NAMALWA (cell line): ENCODE results near the gene XPC.

ENCODE experiments used
- DNase-seq: peaks from one replicate; pipeline ENCODE4 v3.0.0-alpha.2; 2015; ENCODE audit warnings: low spot score

XPC gene

DNA sequence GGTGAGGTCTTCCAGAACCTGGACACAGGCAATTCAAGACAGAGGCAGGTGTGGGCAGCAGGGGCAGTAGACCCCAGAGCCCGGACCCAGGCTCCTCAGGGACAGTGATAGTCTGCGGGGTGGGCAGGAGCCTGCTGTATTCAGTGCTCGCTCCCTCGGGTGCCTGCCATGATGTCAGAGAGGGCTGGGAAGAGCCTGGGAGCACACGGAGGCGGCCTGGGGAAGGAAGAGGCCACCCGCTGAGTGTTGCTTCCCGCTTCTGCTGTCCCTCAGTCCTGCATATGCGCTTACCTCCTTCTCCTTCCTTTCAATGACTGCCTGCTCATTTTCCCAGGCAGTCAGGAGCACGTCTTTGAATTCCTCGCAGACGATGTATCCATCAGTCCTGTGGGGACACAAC lies 30.8 kb downstream of the XPC start:
- DNase-seq = no peak

DNA sequence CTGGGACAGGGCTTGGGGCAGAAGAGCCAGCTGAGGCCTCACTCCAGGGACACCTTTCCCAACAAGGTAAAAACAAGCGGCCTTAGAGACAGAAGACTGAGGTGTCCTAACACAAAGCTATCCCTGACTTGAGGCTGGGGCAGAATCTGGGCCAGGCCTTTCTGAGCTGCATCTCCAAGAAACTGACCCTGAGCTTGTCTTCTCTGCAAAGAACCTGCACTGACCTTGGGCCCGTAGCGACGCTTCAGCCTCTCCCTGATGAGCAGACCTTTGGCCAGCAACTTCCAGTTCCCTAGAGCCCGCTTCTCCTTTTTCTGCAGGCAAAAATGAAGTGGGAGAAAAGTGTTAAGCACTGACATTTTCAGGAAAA lies 31.4 kb downstream of the XPC start:
- DNase-seq = no peak

DNA sequence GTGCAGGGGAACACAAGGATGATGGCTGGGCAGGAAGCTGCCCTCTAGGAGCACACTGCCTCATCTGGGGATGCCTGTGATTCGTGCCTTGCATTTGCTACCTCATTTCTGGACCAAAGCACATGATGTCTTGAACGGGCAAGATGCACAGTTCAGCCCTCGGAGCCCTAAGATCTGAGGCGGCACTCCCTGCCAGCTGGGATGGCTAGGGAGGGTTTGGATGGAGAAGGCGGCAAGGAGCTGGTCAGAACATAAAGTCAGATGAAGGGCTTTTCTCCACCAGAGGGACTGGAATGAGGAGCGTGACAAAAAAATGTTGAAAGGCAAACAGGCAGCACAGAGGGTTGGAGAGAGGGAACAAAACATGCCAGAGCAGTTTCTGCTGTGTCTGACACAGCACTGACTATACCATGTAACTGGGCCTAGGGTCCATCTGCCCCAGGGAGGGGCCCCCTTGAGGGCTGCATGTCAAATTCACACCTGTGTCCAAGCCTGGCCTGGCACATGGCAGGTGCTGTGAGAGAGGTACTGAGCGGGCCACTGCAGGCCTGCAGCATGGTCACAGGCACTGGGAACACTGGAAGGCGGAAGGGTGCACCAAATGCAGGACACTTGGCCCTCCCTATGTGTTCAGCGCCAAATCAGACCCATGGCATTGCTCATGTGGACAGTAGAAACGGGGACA lies 31.9 kb downstream of the XPC start:
- no peak for DNase-seq

DNA sequence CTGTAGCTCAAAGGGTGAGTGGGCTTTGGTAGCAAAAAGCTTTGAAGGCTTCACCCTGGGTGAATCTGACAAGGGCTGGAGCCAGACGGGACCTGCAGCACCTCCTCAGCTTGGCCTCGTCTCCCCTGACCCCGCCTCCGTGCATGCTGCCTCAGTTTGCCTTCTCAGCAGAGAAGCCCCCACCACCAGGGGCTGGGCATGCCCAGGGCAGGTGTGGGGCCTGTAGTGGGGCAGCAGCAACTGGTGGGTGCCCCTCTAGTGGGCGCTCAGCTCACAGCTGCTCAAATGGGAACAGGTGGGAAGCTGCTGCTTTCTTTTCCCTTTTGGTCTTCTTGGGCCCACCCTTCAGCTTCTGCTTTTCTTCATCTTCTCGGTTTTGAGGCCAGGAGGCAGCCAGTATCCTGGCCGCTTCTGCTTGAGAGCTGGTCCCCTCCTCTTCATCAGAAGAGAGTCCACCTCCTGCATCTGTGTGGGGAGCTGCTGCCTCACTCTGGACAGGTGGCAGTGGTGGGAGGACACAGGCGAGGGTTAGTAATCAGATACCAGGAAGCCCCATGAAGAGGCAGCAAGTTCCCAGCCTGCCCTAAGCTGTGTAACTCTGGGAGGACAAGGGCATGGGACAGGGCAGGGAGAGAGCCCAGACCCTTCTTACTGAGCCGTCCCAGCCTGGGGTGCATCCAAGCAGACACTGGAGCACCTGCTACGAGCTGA lies 32.6 kb downstream of the XPC start:
- no peak for DNase-seq

DNA sequence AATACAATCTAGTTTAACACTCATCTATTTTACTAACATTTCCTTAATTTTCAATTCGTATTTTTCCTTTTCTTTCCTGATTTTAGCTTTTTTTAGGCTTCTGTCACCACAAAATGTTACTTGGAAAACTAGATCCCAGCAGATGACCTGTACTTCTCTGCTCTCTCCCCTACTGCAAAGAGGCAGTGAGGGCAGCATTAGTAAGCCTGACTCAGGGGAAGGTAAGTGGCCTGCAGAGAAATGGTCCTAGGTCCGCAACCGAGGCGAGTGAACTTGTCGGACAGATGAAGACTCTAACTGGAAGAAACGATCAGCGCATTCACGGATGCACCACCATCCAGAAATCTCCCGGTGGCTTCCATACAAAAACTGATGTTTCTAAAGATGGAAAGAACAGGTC lies 33.2 kb downstream of the XPC start:
- DNase-seq = no peak

DNA sequence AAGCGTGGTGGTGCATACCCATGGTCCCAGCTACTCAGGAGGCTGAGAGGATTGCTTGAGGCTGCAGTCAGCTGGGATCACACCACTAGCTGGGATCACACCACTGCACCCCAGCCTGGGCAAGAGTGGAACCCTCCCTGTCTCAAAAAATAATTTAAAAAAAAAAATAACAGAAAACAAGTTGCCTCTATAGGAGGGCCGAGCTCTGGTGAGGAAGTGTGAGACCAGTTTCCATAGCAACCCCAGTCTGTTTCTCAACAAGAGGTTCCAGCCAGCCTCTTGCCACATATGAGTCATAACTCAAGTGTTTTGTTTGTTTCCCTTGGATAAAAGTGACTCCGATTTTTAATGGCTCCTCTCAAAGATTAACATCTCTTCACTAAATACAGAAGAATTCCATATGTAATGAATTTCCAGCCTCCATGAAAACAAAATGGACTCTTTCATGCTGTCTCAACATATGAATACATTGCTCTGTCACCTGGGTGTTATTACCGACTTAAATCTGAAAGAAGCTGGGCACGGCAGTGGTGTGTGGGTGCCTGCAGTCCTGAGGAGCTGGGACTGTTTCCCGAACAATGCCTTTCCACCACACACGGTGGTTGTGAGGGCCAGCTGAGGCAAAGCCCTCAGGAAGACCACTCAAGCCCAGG lies 33.9 kb downstream of the XPC start:
- peak; percentile 92 for DNase-seq

DNA sequence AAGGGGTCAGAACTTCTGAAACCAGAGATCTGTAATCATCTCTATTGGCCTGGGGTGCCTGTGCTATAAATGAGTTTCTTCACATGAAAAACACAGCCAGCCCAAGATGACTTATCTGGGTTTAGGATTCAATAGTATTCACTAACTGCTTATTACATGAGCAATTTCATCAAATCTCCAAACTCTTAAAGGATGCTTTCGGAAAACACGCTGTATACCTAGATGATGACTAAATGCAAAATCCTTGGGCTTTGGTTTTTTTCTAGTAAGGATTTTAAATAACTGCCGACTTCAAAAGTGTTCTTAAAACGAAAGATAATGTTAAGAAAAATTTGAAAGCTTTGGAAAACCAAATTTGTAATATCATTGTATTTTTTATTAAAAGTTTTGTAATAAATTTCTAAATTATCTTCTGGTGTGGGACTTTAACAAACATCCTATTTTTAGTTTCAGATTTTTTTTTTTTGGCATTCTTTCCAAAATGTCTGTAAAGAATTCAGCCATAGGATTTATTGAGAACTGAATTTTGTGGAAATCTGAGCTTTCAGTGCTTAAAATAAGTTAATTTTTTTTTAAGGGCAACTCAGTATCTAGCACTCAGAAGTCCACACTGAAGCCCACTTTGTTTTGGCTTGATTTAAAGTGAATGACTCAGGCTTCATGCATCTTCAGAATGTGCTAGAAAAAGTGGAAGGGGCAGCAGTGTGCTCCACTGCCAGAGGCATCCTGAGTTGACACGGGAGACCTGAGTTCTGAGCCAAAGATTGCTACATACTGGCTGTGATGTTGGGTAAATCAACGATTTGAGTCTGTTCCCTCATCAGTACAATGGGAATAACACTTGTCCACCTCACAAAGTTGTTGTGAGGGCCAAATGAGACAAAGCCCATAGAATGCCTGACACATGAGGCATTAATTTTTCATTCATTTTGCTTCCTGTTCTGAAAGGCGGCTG lies 34.9 kb downstream of the XPC start:
- DNase-seq = no peak

DNA sequence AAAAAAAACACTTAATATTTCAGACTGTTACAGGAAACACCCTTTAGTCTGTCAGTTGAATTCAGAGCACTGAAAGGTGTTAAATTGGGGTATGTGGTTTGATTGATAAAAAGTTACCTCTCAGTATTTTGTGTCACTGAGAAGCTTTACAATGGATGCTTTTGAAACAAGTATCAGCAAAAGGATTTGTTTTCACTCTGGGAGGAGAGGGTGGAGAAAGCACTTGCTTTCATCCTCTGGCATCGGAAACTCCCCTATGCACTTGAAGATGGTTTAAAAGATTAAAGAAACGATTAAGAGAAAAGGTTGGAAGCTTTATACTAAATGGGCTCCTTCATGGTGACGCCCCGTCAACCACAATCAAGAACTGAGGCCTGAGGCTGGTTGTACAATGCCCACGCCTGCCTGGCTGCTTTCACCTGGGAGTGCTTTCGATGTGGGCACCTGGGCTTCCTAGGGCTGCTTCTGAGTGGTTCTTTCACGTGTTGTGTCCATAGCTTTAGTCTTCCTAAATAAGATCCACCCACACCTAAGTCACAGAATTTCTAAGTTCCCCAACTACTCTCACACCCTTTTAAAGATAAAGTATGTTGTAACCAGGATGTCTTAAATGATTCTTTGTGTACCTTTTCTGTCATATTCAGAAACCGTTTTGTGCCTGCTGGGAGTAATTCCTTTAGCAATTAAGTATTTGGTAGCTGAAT lies 35.7 kb downstream of the XPC start:
- DNase-seq = no peak

DNA sequence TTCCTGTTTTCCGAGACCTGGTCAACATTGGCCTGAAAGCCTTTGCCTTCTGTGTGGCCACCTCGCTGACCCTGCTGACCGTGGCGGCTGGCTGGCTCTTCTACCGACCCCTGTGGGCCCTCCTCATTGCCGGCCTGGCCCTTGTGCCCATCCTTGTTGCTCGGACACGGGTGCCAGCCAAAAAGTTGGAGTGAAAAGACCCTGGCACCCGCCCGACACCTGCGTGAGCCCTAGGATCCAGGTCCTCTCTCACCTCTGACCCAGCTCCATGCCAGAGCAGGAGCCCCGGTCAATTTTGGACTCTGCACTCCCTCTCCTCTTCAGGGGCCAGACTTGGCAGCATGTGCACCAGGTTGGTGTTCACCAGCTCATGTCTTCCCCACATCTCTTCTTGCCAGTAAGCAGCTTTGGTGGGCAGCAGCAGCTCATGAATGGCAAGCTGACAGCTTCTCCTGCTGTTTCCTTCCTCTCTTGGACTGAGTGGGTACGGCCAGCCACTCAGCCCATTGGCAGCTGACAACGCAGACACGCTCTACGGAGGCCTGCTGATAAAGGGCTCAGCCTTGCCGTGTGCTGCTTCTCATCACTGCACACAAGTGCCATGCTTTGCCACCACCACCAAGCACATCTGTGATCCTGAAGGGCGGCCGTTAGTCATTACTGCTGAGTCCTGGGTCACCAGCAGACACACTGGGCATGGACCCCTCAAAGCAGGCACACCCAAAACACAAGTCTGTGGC lies 36.6 kb downstream of the XPC start:
- no peak for DNase-seq

DNA sequence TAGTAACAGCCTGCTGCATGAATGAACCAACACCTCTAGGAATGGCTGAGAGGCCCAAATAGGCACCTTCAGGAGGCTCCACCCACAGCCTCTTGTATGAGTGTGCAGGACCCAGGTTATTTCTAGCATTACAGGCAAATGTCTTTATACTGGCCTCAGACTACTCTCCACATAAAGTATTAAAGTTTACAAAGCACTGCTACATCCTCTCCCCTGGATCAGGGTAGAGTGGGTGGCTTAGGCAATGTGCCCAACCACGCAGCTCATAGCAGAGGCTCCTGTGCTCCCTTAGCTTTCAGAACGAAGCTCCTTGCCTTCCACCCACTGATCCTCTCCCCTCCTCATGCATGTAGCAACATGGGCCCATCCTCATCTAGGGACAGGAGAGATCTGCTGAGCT lies 37.3 kb downstream of the XPC start:
- DNase-seq = no peak

DNA sequence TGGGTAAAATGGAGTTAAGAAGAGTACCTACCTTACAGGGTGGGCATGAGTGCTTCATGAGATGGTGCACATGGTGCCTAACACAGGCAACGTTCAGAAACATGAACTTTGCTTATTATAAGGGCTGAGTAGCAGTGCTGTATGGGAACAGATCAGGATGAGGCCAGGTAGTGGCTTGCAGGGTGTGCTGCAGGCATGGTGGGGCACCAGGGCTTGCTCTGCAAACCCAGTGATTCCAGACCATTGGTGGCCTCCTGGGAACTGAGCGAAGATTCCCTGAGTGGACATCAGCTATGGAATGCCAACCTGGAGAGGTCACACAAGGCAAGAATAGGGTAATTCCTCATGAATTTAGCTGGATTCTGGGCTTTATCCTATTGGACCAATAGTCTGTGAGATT lies 37.7 kb downstream of the XPC start:
- no peak for DNase-seq

DNA sequence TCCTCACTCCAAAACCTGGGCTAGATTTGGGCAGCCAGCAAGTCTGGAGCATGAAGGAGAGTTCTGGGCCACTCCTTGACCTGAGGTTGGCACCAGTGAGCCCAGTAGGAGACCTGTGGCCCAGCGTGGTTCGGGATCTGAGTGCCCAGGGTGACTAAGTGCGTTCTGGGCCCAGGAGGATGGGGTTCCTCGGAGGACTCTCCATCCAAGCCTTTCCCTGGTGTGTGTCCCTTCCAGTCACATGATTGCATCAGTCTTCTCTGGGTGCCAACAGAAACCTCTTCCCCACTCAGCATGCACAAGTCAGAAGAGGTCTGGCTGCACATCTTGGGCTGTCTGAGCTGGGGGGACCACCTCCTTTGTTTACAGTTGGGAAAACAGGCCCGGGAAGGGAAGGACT lies 38.6 kb downstream of the XPC start:
- no peak for DNase-seq

DNA sequence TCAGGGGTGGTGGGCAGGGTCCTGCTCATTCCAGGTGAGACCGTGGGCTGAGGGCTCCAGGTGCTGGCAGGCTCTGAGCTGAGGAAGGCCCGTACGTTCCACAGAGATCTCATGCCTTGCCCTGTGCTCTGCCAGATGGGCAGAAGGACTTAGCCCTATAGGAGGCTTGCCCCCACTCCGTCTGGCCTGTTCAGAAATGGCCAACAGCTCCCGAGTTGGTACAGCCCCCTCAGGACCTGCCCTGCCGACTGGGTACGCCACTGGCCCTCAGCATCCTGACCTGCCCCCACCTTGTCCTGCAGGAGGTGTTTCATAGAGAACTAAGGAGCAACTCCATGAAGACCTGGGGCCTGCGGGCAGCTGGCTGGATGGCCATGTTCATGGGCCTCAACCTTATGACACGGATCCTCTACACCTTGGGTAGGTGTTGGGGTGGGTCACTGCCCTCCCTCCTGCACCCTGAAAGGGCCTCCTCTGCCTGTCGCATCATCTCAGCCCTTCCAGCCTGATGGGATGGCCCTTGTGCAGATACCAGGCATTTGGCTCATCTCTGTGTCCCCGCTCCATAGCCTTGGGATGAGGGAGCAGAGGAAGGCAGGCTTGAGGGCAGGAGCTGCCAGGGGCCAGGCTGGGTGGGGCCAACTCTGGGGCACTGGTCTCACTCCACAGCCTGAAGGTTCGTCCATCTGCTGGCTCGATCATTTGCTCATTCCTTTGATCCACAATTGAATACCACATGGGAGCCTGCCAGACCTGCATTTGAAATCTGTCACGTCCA lies 39.3 kb downstream of the XPC start:
- DNase-seq = no peak

DNA sequence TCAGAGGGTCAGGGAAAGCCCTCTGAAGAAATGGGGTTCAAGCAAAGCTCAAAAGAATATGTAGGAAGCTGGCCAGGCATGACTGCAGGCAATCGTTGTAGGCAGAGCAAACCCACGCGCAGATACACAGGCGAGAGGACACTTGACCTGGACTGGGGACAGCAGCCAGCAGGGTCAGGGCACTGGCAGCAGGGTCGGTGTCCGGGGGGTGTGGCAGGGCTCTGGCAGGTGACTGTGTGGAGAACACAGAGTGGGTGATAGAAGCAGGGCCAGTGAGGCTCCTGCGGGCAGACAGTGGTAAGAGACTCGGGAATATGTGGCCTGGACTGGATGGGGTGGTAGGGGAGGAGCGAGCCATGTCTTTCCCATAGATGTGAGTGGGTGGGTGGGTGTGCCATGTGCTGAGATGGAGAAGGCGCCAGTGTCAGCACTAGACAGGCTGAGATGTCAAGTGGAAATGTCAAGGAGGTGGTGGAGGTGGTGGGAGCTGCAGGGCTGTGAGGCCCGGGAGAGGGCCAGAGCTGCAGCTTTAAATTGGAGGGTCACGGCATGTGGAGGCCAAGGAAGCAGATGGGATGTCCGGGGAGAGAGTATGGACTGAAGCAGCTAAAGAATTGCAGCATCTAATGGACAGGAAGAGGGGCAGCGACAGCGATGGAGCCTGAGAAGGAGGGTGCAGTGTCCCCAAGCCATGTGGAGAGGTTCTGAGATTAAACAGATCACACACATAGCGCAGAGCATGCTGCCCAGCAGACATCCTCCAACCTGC lies 40.1 kb downstream of the XPC start:
- no peak for DNase-seq

DNA sequence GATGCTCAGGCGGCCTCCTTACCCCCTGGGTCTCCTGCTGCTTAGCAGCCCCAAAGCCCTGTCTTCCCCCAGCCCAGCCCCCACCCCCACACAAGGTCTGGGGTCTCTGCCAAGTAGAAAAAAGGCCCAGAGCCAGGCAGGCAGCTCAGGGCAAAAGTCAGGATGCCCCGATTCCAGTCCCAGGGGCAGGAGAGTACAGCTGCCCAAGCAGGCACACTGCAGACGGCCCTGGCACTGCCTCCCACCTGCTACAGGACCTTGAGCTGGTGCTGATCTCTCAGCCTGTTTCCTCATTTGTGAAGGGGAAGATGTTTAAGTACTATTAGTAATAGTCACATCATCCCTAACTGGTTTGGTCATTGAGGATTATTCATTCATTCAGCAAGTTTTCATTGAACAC lies 41.0 kb downstream of the XPC start:
- DNase-seq = no peak

DNA sequence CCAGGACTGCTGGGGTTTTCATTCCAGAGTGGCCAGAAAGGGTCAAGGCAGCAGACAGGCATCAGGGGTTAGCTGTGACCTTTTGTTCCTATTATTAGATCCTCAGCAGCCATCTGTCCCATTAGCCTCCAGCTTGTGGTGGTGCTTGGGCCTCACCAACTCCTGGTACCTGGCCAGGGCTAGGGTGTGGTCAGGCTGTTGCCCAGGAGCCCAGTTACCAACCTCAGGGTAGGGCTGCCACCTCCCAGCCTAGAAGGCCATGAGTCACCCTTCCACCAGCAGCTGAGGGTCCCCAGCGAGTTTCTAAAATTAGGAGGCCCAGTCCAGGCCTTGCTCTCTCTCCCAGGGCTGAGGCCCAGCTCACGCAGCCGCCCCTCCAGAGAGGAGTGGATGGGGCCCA lies 41.4 kb downstream of the XPC start:
- DNase-seq = no peak

DNA sequence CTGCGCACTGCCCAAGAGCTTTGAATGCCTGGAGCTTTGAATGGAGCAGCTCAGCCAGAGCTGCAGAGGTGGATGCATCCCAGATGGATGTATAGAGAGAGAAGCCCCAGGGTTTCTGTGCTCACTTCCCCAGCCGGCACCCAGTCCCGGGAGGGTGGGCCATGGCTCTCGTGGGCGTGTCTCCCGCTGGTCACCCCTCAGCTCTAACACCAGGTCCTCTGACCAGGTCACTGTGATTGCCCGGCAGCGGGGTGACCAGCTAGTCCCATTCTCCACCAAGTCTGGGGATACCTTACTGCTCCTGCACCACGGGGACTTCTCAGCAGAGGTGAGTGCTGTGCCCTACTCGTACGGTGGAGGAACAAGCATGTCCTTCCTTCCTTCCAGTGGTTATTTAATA lies 42.8 kb downstream of the XPC start:
- no peak for DNase-seq

DNA sequence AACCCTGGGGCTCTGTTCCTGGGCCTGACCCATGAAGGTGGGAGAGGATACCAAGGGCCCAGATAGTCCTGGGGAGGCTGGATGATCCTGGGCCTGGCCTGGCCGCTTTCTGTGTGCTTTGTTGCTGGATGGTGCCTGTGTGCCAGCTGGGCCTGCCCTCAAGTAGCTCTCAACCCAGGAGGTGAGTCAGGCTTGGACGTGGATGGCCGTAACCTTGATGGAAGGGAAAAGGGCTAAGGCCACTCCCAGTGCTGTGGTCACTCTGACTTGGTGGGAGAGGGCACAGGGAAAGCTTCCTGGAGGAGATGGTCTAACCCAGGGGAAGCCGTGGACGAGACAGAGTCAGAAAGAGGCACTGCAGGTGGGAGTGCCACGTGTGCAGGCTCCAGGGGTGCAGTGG lies 44.1 kb downstream of the XPC start:
- no peak for DNase-seq

DNA sequence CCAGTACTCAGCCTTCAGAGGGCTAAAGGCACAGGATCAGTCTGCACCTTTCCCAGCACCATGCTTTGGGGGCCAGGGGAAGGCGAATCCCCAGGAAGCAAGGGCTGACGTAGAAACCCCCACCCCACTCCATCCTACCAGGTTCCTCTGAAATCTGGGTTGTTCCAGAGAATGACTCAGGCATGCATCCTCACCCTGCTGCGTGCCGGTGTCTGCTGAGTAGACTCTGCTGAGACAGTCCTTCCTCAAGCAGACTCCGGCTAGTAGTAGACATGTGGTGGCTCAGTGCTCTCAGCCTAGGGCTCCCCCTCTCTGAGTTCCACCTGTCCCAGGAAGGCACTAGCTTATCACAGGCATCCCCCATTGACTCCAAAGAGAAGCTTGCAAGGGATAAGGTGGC lies 44.5 kb downstream of the XPC start:
- DNase-seq = no peak
